GM12865 (cell line): Measurements from ENCODE around the gene AP2A2.
"Not testable (repeated sequence)": the region's sequence is repeated elsewhere in the genome, so short reads cannot be mapped to it uniquely, and the experiment has no call there.

ENCODE experiments used
- DNase-seq: peaks from one replicate; pipeline ENCODE4 v3.0.0; 2010; ENCODE audit warnings: low read depth
- H3K4me3 ChIP-seq: 2 replicates; pipeline ENCODE4 v1.5.1; 2011; ENCODE audit warnings: mild to moderate bottlenecking, low read depth, low read length, control low read depth
- CTCF ChIP-seq: IDR thresholded peaks from 2 replicates; pipeline ENCODE4 v1.5.1; 2011; ENCODE audit warnings: low read length, control low read depth, low read depth, inconsistent platforms; ENCODE audit not compliant: insufficient read depth; ENCODE audit errors: missing control alignments

The AP2A2 gene

GRCh38 chr11:1015826-1016545 lies 90.3 kb downstream of the AP2A2 start:
- no peak for DNase-seq

GRCh38 chr11:1016610-1017126 lies 91.0 kb downstream of the AP2A2 start:
- DNase-seq, H3K4me3 ChIP-seq: not testable (repeated sequence)

More at GRCh38 chr11:1015826-1016545, 90.3 kb downstream of the AP2A2 start:
- H3K4me3 ChIP-seq: no peak overlapping the region
- no peak for TF ChIP-seq CTCF

GRCh38 chr11:1017269-1018005 lies 91.8 kb downstream of the AP2A2 start:
- TF ChIP-seq CTCF: no peak
- no peak for DNase-seq
- no peak overlapping the region for H3K4me3 ChIP-seq

GRCh38 chr11:1018091-1018490 lies 92.4 kb downstream of the AP2A2 start:
- DNase-seq: no peak
- H3K4me3 ChIP-seq: no peak overlapping the region
- TF ChIP-seq CTCF: no peak

GRCh38 chr11:1019321-1019910 lies 93.7 kb downstream of the AP2A2 start:
- H3K4me3 ChIP-seq: no peak overlapping the region
- no peak for TF ChIP-seq CTCF
- no peak for DNase-seq

- H3K4me3 ChIP-seq: no peak overlapping the region
- no peak for DNase-seq
- no peak for TF ChIP-seq CTCF
Observed at GRCh38 chr11:1020211-1020905, 94.7 kb downstream of the AP2A2 start.

GRCh38 chr11:1022411-1022810 lies 96.7 kb downstream of the AP2A2 start:
- no peak for TF ChIP-seq CTCF
- H3K4me3 ChIP-seq: no peak overlapping the region
- DNase-seq: no peak
